ENCODE measurements around the gene RNF123.

The RNF123 gene

GRCh38 chr3:49709852-49710251 lies 20.5 kb downstream of the RNF123 start:
- ATAC-seq (replicated peaks), result no peak
- Mint-ChIP-seq H3K27me3 (no peaks in the 10 kb centered on the region), H3K4me3 (no peak overlapping the region), H3K4me1 (peaks cover 9 to 11% of the 10 kb centered on the region in 2 donors), H3K9me3 (no peaks in the 10 kb centered on the region), H3K27ac (no peak overlapping the region), H3K36me3 (peaks cover 16 to 34% of the 10 kb centered on the region in 2 donors)
- no peak for DNase-seq

GRCh38 chr3:49711489-49711888 lies 22.1 kb downstream of the RNF123 start:
- H3K4me3 Mint-ChIP-seq, result no peak overlapping the region

GRCh38 chr3:49712166-49712565 lies 22.8 kb downstream of the RNF123 start:
- H3K36me3 Mint-ChIP-seq, result peaks cover 28 to 40% of the 10 kb centered on the region in 2 donors
- peaks cover 9 to 11% of the 10 kb centered on the region in 2 donors for H3K4me1 Mint-ChIP-seq
- no peak for ATAC-seq (replicated peaks)
- H3K27me3 Mint-ChIP-seq, result no peaks in the 10 kb centered on the region
- H3K4me3 Mint-ChIP-seq, result no peak overlapping the region
- H3K27ac Mint-ChIP-seq, result no peak overlapping the region
- H3K9me3 Mint-ChIP-seq, result no peaks in the 10 kb centered on the region
- no peak for DNase-seq

More at GRCh38 chr3:49711489-49711888, 22.1 kb downstream of the RNF123 start:
- no peak for DNase-seq
- no peaks in the 10 kb centered on the region for H3K9me3 Mint-ChIP-seq
- ATAC-seq (replicated peaks), result no peak
- H3K27ac Mint-ChIP-seq, result no peak overlapping the region
- H3K27me3 Mint-ChIP-seq, result no peaks in the 10 kb centered on the region
- H3K4me1 Mint-ChIP-seq, result peaks cover 9 to 11% of the 10 kb centered on the region in 2 donors
- peaks cover 30 to 46% of the 10 kb centered on the region in 2 donors for H3K36me3 Mint-ChIP-seq

- Mint-ChIP-seq H3K27me3 (no peaks in the 10 kb centered on the region), H3K4me3 (no peak overlapping the region), H3K36me3 (peaks cover 32 to 34% of the 10 kb centered on the region in 2 donors), H3K9me3 (no peaks in the 10 kb centered on the region), H3K4me1 (peaks cover 3 to 7% of the 10 kb centered on the region in 2 donors), H3K27ac (no peak overlapping the region)
- peak; percentile 52 to 57 for ATAC-seq (replicated peaks)
- no peak for DNase-seq
Measured at GRCh38 chr3:49712631-49713317, 23.4 kb downstream of the RNF123 start.

GRCh38 chr3:49713336-49714105 lies 24.2 kb downstream of the RNF123 start:
- peaks cover 0 to under 1% of the 10 kb centered on the region in 2 donors for H3K9me3 Mint-ChIP-seq
- no peaks in the 10 kb centered on the region for H3K27me3 Mint-ChIP-seq
- peaks cover 29 to 31% of the 10 kb centered on the region in 2 donors for H3K36me3 Mint-ChIP-seq
- H3K4me1 Mint-ChIP-seq, result peaks cover 3 to 8% of the 10 kb centered on the region in 2 donors
- ATAC-seq (replicated peaks), result no peak
- no peak overlapping the region for H3K27ac Mint-ChIP-seq
- no peak overlapping the region for H3K4me3 Mint-ChIP-seq
- DNase-seq, result no peak

GRCh38 chr3:49714728-49715550 lies 25.6 kb downstream of the RNF123 start:
- Mint-ChIP-seq H3K36me3 (peaks cover 36 to 42% of the 10 kb centered on the region in 2 donors), H3K9me3 (peaks cover 0 to 3% of the 10 kb centered on the region in 2 donors), H3K27ac (no peak overlapping the region), H3K4me3 (no peak overlapping the region), H3K27me3 (no peaks in the 10 kb centered on the region), H3K4me1 (peaks cover 17 to 20% of the 10 kb centered on the region in 2 donors)
- ATAC-seq (replicated peaks) (no peak), DNase-seq (no peak)

- no peak for ATAC-seq (replicated peaks)
Measured at GRCh38 chr3:49715611-49716121, 26.3 kb downstream of the RNF123 start.

GRCh38 chr3:49716169-49716568 lies 26.8 kb downstream of the RNF123 start:
- Mint-ChIP-seq H3K9me3 (peaks cover 0 to 3% of the 10 kb centered on the region in 2 donors), H3K27ac (peak overlapping the region; percentile 47), H3K4me3 (no peak overlapping the region), H3K36me3 (peaks cover 46 to 52% of the 10 kb centered on the region in 2 donors), H3K27me3 (no peaks in the 10 kb centered on the region), H3K4me1 (peaks cover 29 to 31% of the 10 kb centered on the region in 2 donors)
- DNase-seq (no peak), ATAC-seq (replicated peaks) (no peak)

More at GRCh38 chr3:49715611-49716121, 26.3 kb downstream of the RNF123 start:
- Mint-ChIP-seq H3K4me1 (peaks cover 24 to 26% of the 10 kb centered on the region in 2 donors), H3K27ac (no peak overlapping the region), H3K36me3 (peaks cover 41 to 50% of the 10 kb centered on the region in 2 donors), H3K4me3 (no peak overlapping the region), H3K27me3 (no peaks in the 10 kb centered on the region), H3K9me3 (peaks cover 0 to 3% of the 10 kb centered on the region in 2 donors)
- no peak for DNase-seq

- Mint-ChIP-seq H3K9me3 (peaks cover 0 to 3% of the 10 kb centered on the region in 2 donors), H3K36me3 (peaks cover 45 to 53% of the 10 kb centered on the region in 2 donors), H3K27me3 (no peaks in the 10 kb centered on the region), H3K4me3 (no peak overlapping the region), H3K27ac (peak overlapping the region; percentile 9), H3K4me1 (peaks cover 32 to 34% of the 10 kb centered on the region in 2 donors)
- no peak for DNase-seq
- ATAC-seq (replicated peaks), result no peak
Measured at GRCh38 chr3:49716691-49717210, 27.4 kb downstream of the RNF123 start.

GRCh38 chr3:49717211-49717958 lies 28.0 kb downstream of the RNF123 start:
- DNase-seq, result no peak
- Mint-ChIP-seq H3K4me3 (no peak overlapping the region), H3K4me1 (peaks cover 37 to 38% of the 10 kb centered on the region in 2 donors), H3K36me3 (peaks cover 51 to 57% of the 10 kb centered on the region in 2 donors), H3K27ac (peak overlapping the region; percentile 86), H3K27me3 (no peaks in the 10 kb centered on the region), H3K9me3 (peaks cover 0 to 3% of the 10 kb centered on the region in 2 donors)
- ATAC-seq (replicated peaks), result no peak

GRCh38 chr3:49717959-49718857 lies 28.9 kb downstream of the RNF123 start:
- Mint-ChIP-seq H3K27ac (peak overlapping the region; percentile 91), H3K4me1 (peaks cover 38 to 46% of the 10 kb centered on the region in 2 donors), H3K4me3 (peak overlapping the region; percentile 86 to 88), H3K27me3 (no peaks in the 10 kb centered on the region), H3K36me3 (peaks cover 51 to 63% of the 10 kb centered on the region in 2 donors), H3K9me3 (peaks cover 0 to 3% of the 10 kb centered on the region in 2 donors)
- ATAC-seq (replicated peaks) (no peak), DNase-seq (no peak)

GRCh38 chr3:49718858-49719213 lies 29.5 kb downstream of the RNF123 start:
- peaks cover 0 to 3% of the 10 kb centered on the region in 2 donors for H3K9me3 Mint-ChIP-seq
- DNase-seq (no peak), ATAC-seq (replicated peaks) (no peak)
- H3K4me1 Mint-ChIP-seq, result peaks cover 40 to 52% of the 10 kb centered on the region in 2 donors
- H3K27ac Mint-ChIP-seq, result peak overlapping the region; percentile 91
- H3K4me3 Mint-ChIP-seq, result peak overlapping the region; percentile 86 to 88
- no peaks in the 10 kb centered on the region for H3K27me3 Mint-ChIP-seq
- H3K36me3 Mint-ChIP-seq, result peaks cover 51 to 65% of the 10 kb centered on the region in 2 donors

Data from stimulated activated naive B cell treated with anti-CD40 and anti-IgM and Interleukin-4, amounts not matched to agents 10 μg/mL and 1 μg/mL and 100 μg/mL, for 72 hours (primary cell).